Keratinocyte (primary cell): Measurements from ENCODE around the gene KDM7A. TPM values are rescaled to one million over a fixed set of nuclear protein-coding genes. Genes with fewer than 3 reads are reported as not detected.

Experiments
- DNase-seq: peaks from one replicate; pipeline ENCODE4 v3.0.0-alpha.2; 2011; ENCODE audit warnings: low read depth, missing footprints, low spot score
- FAIRE-seq: peaks from 2 replicates; lab custom pipeline; 2011; peaks lifted over from hg19 to GRCh38; lab: Jason Lieb, UNC
- H2AFZ ChIP-seq: 2 replicates; pipeline ENCODE4 v1.6.0; 2012; ENCODE audit warnings: low read length, control low read depth, inconsistent platforms; ENCODE audit not compliant: control insufficient read depth
- H3K27ac ChIP-seq: 2 replicates; pipeline ENCODE4 v1.5.1; 2011; ENCODE audit warnings: low read length; ENCODE audit not compliant: control insufficient read depth, insufficient read depth
- H3K27me3 ChIP-seq: 3 replicates; pipeline ENCODE4 v1.6.0; 2011; ENCODE audit warnings: low read length; ENCODE audit not compliant: control insufficient read depth, insufficient read depth; ENCODE audit errors: extremely low read depth
- H3K36me3 ChIP-seq, 2 experiments: 2 replicates in 1 of 2; 3 replicates in 1 of 2; pipeline ENCODE4 v1.5.1; 2011; ENCODE audit warnings: low read length in 2 of 2, mild to moderate bottlenecking in 1 of 2; ENCODE audit not compliant: control insufficient read depth in 2 of 2, insufficient read depth in 2 of 2; ENCODE audit errors: extremely low read depth in 1 of 2
- H3K4me1 ChIP-seq: 3 replicates; pipeline ENCODE4 v1.5.1; 2011; ENCODE audit warnings: low read length; ENCODE audit not compliant: control insufficient read depth, insufficient read depth; ENCODE audit errors: extremely low read depth
- H3K4me2 ChIP-seq: 3 replicates; pipeline ENCODE4 v1.6.0; 2011; ENCODE audit warnings: low read depth, low read length; ENCODE audit not compliant: control insufficient read depth, insufficient read depth; ENCODE audit errors: extremely low read depth
- H3K4me3 ChIP-seq, 3 experiments: fragments of 200-600 bp in 1 of 3; sonication (generic) in 1 of 3; 2 replicates in 2 of 3; 3 replicates in 1 of 3; pipeline ENCODE4 v1.5.1; 2011 to 2016; ENCODE audit warnings: low read length in 3 of 3, mild to moderate bottlenecking in 3 of 3, control low read depth in 2 of 3, inconsistent platforms in 1 of 3, low read depth in 1 of 3, mixed read lengths in 1 of 3, mixed run types in 1 of 3, moderate library complexity in 1 of 3; ENCODE audit not compliant: control insufficient read depth in 2 of 3, insufficient read depth in 2 of 3; ENCODE audit errors: extremely low read depth in 1 of 3
- H3K79me2 ChIP-seq: 2 replicates; pipeline ENCODE4 v1.6.0; 2012; ENCODE audit warnings: low read length; ENCODE audit not compliant: control insufficient read depth, insufficient read depth
- H3K9ac ChIP-seq: 3 replicates; pipeline ENCODE4 v1.6.0; 2011; ENCODE audit warnings: low read length; ENCODE audit not compliant: control insufficient read depth, insufficient read depth; ENCODE audit errors: extremely low read depth
- H3K9me1 ChIP-seq: 3 replicates; pipeline ENCODE4 v1.6.0; 2011; ENCODE audit warnings: low read length; ENCODE audit not compliant: control insufficient read depth, insufficient read depth; ENCODE audit errors: extremely low read depth
- H3K9me3 ChIP-seq: 2 replicates; pipeline ENCODE4 v1.5.1; 2012; ENCODE audit warnings: low read depth, low read length; ENCODE audit not compliant: control insufficient read depth
- H4K20me1 ChIP-seq: 3 replicates; pipeline ENCODE4 v1.6.0; 2011; ENCODE audit warnings: low read length; ENCODE audit not compliant: control insufficient read depth, insufficient read depth; ENCODE audit errors: extremely low read depth
- CTCF ChIP-seq, 3 experiments: IDR thresholded peaks in 1 of 3; conservative IDR thresholded peaks in 1 of 3; optimal IDR thresholded peaks in 1 of 3; 2 replicates in 2 of 3; 3 replicates in 1 of 3; pipeline versions ENCODE3 to v1.5.1; 2011; ENCODE audit warnings: low read length in 3 of 3, mild to moderate bottlenecking in 3 of 3, moderate library complexity in 2 of 3, control low read depth in 1 of 3, inconsistent platforms in 1 of 3; ENCODE audit not compliant: insufficient read depth in 2 of 3; ENCODE audit errors: extremely low read depth in 1 of 3
- EZH2 ChIP-seq: IDR thresholded peaks from one replicate; pipeline ENCODE4 v1.6.1; 2012; ENCODE audit warnings: inconsistent platforms, mild to moderate bottlenecking, low read length, moderate library complexity
- dilution Hi-C: fragments of 300-500 bp; cut with MboI; formaldehyde crosslinking; loops from one replicate; pipeline ENCODE4 v1.7.0; 2020; ENCODE audit warnings: low sequenced_read_pairs; ENCODE audit not compliant: extremely low pct_ligation_motif_present
- polyA plus RNA-seq, 5 experiments: library from polyadenylated mRNA; depleted of rRNA in 3 of 5; stranded (reverse) in 3 of 5; stranded (forward) in 1 of 5; unstranded in 1 of 5; fragments of >200 nt; gene quantifications; 1 replicate in 1 of 5; 2 replicates in 3 of 5; 3 replicates in 1 of 5; pipeline versions ENCODE4 v1.2.1 to v1.2.3, GENCODE V29; 2011 to 2012; ENCODE audit warnings: missing spikeins in 2 of 5, low read depth in 1 of 5, low replicate concordance in 1 of 5

Gene KDM7A
- polyA plus RNA-seq, 1 donor (not counting 4 experiments of a cell fraction or from before 2014, with no cell fraction given): 3.3 TPM

- no peak for TF ChIP-seq EZH2
- TF ChIP-seq CTCF (optimal IDR thresholded peaks at IDR 0.05 in 1 of 3, IDR thresholded peaks at IDR 0.05 in 1 of 3, conservative IDR thresholded peaks at IDR 0.05 in 1 of 3; ENCODE audit: extremely low read depth in 1 of 3, insufficient read depth in 2 of 3, low read length in 3 of 3): no peak
- Histone ChIP-seq H3K4me2 (no peak overlapping the region), H3K9me3 (no peaks in the 10 kb centered on the region), H3K4me3 (no peak overlapping the region), H3K9ac (no peak overlapping the region), H3K79me2 (no peaks in the 10 kb centered on the region), H3K36me3 (no peaks in the 10 kb centered on the region), H3K4me1 (peaks cover 21% of the 10 kb centered on the region), H3K9me1 (no peaks in the 10 kb centered on the region), H3K27ac (no peak overlapping the region), H3K27me3 (no peaks in the 10 kb centered on the region), H4K20me1 (no peaks in the 10 kb centered on the region), H2AFZ (no peak overlapping the region)
- dilution Hi-C loops: no loop called here
- FAIRE-seq (no peak), DNase-seq (no peak)
Measured at GRCh38 chr7:140197938-140198337, 21.2 kb upstream of the KDM7A start.

- Histone ChIP-seq H3K4me2 (no peak overlapping the region), H3K27me3 (no peaks in the 10 kb centered on the region), H3K4me3 (no peak overlapping the region), H3K4me1 (peaks cover 21% of the 10 kb centered on the region), H3K27ac (no peak overlapping the region), H3K9me3 (no peaks in the 10 kb centered on the region), H2AFZ (no peak overlapping the region), H3K9ac (no peak overlapping the region), H3K9me1 (no peaks in the 10 kb centered on the region), H3K36me3 (no peaks in the 10 kb centered on the region), H3K79me2 (no peaks in the 10 kb centered on the region), H4K20me1 (no peaks in the 10 kb centered on the region)
- DNase-seq: no peak
- no peak for FAIRE-seq
- dilution Hi-C loops: no loop called here
- TF ChIP-seq CTCF (optimal IDR thresholded peaks at IDR 0.05 in 1 of 3, IDR thresholded peaks at IDR 0.05 in 1 of 3, conservative IDR thresholded peaks at IDR 0.05 in 1 of 3; ENCODE audit: extremely low read depth in 1 of 3, insufficient read depth in 2 of 3, low read length in 3 of 3): no peak
- TF ChIP-seq EZH2: no peak
Measured at GRCh38 chr7:140197218-140197890, 20.6 kb upstream of the KDM7A start.
